GM19023 (cell line): ENCODE data around the gene ALDH1L1.
"Not testable (repeated sequence)": the region's sequence is repeated elsewhere in the genome, so short reads cannot be mapped to it uniquely, and the experiment has no call there.

Experiments
- ATAC-seq: cut with Tn5 transposase; IDR thresholded peaks from one replicate; pipeline ENCODE4 v1.9.1; 2021; ENCODE audit warnings: mild to moderate bottlenecking, moderate library complexity; ENCODE audit not compliant: unreplicated experiment

The ALDH1L1 gene

GRCh38 chr3:126108676-126109050 is 71.7 kb downstream of the ALDH1L1 start:
- ATAC-seq = no peak

DNA sequence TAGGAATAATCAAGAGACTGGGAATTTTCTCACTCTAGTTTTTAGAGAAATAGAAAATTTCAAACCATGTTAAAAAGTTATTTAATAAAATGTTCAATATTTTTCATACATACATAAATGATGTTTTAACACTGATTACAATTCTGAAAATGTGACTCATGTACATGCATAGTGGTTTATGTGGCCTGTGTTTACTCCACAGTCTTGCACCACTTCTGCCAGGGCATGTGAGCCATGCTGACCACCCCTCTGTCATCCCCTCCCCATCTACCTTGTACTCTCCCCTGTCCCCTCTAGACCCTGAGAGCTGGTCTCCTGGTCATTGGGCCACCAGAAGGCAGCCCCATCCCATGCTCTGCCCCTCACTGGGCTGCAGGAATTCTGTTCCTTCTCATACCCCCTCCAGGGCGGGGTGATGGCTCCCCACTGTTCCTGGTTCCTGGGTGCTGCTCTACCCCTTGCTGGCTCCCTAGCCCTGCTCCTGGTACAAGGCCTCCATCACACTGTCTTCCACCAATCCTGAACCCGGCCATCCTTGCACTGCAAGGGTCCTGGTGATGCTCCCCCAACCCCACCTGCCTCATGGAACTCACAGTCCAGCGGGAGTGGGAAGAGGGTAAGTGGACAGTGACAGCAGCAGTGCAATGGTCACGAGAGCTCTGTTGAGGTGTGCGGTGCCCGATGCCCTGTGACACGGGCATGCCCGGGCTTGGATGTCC is 72.3 kb downstream of the ALDH1L1 start:
- no peak for ATAC-seq

DNA sequence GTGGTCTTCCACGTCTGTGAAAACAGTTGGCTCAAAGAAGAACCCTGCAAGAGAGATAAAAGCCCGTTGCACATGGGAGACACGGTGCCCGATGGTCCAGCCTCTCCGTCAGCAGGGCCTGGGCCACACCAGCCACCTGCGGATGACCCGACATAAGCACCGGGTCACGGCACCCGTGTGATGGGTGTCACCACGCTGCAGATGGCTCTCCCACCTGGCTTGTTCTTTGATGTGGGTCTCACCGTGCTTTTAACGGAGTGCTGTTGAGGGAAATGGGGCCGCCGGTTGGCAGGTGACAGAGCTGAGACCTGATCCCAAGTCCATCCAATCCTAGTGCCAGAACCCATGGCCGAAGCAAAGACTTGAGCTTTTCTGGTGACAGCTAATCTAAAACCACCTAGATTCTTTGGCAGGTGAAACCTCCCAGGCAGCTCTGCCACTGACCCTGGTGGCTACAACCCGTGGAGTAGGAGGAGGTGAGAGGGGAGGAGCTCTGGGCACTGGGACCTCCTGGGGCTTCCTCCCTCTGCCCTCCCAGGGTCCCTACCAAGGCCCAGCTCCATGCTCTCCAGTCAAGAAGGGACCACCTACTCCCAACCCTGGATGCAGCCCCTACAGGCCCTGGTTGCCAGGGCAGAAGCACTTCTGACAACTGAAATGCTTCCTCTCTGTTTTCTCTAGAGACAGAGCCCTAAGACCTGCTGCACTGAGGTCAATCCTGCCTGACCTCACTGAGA is 73.0 kb downstream of the ALDH1L1 start:
- ATAC-seq = no peak

GRCh38 chr3:126106336-126107202 is 73.8 kb downstream of the ALDH1L1 start:
- no peak for ATAC-seq

DNA sequence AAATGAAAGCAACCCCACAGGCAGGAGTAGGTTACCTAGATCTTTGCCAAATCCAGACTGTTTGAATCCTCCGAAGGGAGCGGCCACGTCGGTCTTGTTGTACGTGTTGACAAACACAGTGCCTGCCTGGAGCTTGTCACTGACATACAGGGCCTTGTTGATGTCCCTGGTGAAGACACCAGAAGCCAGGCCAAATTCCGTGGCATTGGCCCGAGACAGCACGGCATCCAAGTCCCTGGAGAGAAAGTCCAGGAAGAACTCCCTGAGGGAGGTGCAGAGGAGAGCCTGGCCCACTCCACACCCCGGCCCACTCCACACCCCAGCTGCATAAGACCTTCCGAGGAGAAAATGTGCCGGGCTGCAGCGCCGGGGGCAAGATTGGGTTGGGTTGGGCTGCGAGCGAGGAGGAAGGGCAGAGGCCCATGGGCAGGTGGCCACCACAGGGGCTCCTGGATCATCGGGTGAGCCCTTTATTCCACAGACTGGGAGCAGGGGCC is 74.6 kb downstream of the ALDH1L1 start:
- no peak for ATAC-seq

DNA sequence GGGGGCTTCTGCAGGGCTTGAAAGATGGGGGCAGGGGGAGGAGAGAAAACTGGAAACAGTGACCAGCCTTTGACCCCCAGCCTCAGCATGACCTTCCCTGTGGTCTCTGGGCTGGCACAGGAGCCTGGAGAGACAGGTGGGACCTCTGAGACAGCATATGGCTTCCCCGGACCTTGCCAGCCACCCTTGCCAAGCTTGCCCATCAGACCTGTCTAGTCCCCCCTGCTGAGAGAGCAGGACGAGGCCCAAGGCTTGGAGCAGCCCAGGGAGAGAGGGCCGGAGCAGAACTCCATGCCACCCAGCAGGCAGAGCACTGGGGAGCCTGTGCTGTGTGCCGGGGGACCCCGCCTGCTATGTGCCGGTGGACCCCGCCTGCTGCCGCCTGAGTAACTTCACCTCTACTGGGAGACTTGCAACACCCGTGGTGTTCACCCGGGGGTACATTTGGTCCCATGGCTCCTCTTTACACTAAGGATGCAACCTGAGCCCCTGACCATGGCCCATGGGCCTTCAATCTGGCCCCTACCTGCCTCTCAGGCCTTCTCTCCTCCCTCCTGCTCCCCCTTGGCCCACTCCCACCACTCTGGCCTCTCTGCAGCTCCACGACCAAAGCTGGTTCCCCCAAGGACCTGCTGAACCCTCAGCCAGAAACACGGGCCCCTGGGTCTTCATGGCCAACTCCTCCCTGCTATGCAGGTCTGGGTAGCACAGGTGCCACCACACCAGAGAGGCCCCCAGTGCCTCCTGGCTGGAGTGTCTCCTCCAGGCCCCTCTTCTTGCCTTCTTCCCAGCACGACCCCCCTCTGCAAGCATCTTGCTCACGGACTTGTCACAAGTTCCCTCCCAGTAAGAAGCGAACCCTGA is 75.4 kb downstream of the ALDH1L1 start:
- no peak for ATAC-seq

- ATAC-seq = no peak
Observed at GRCh38 chr3:126104028-126104635, 76.3 kb downstream of the ALDH1L1 start.

- ATAC-seq = no peak
Observed at GRCh38 chr3:126103121-126104027, 77.0 kb downstream of the ALDH1L1 start.

DNA sequence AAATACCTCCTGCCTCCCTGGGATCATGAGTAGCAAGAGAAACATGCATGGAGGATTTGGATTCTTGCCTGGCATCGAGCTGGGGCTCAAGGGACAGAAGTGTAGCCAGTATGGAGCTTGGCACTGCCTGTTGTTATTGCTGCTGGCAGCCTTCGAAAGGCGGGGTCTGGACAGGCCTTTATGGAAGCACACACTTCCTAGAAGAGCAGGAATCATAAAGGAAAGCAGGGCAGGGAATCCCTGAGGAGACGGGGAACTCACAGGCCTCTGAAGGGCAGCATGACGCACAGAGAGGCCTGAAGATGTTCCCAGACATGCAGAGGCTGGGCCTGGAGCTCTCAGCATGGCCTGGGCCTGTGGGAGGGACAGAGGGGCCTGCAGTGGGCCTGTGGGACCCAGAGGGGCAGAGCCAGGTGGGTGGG is 77.8 kb downstream of the ALDH1L1 start:
- no peak for ATAC-seq

- no peak for ATAC-seq
Observed at GRCh38 chr3:126102011-126102410, 78.4 kb downstream of the ALDH1L1 start.

DNA sequence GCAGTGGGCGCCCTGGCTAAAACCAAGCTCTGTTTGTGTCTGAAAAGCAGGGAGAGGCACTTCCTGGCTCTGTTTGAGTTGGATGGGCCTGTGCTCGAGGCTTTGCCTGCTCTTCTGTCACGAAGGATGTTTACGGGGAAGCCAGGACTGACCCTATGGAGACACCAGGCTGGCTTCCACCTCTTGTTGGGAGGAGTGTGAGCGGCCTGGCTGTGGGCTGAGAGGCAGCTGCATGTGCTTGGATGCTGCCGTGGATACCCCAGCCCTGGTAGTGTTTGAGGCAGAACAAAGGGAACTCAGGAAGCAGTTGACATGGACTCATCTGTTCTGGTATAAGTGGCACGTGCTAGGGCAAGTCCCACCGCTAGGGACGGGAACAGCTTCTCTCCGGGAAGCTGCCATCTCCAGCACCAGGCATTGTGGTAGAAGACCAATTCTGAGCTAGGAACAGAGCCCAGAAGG is 78.8 kb downstream of the ALDH1L1 start:
- ATAC-seq = no peak

DNA sequence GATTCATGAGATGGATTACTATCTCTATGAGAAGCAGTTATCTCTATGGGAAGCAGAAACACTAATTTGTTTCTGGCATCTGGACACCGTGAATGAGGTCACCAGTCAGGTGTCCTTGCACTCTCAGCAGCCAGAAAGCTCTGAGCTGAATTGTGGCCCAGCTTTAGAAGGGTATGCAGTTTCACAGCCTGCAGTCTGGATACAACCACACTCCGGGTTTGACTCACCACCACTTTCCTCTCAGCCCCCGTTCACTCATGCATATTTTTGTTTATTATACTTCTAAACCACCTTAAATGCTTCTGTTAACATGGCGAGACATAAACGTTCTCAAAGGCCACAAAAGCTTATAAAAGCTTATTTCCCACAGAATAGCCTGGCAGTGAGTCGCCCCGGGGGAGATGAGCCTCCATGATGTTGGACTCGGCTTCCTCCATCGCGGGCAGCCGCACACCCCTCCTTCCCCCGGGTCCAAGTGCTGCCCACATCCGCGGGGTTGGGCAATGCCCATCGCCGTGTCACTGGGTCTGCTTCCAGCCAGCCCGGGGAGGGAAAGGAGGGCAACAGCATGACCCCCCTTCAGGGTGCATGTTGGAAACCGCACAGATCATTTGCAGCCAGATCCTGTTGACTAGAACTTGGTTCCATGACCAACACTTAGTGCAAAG is 79.6 kb downstream of the ALDH1L1 start:
- no peak for ATAC-seq

DNA sequence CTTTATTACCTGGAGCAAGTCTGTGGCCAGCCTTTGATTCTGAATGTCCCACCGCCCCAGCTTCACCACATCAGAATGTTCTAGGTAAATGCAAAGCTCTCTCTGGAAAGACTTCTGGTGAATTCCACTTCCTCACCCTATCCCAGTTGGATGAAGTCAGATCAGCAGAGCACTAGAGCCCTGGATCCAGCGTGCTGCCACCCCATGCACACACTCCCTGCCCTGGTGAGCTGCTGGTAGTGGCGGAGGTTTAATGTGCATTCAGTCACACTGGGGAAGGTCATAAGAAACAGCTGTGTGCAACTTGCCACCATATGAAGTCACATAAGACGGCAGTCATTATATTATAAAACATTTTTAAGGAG is 80.1 kb downstream of the ALDH1L1 start:
- ATAC-seq = no peak

DNA sequence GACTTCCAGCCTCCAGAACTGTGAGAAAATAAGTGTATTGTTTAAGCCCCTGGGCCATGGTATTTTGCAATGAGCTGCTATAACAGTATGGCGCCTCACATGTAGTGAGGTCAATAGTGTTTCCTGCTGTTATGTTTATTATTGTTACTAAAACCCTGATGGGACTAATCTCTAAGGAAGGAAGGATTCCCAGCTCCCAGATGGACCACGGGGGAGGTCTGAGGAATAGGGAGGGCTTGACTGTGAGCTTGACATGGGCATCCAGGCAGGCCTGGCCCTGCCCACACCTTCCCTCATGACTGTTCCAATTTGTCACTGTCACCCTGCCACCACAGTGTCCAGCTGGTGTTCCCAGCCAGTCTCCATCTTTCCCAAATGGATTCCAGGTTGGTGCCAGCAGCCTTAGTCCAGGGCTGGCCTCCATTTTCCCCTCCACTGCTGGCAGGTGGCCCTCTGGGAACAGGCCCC is 82.0 kb downstream of the ALDH1L1 start:
- ATAC-seq = no peak

GRCh38 chr3:126097801-126098200 is 82.6 kb downstream of the ALDH1L1 start:
- no peak for ATAC-seq

GRCh38 chr3:126096274-126096673 is 84.1 kb downstream of the ALDH1L1 start:
- ATAC-seq = not testable (repeated sequence)

- ATAC-seq = not testable (repeated sequence)
Observed at GRCh38 chr3:126092128-126092527, 88.3 kb downstream of the ALDH1L1 start.

DNA sequence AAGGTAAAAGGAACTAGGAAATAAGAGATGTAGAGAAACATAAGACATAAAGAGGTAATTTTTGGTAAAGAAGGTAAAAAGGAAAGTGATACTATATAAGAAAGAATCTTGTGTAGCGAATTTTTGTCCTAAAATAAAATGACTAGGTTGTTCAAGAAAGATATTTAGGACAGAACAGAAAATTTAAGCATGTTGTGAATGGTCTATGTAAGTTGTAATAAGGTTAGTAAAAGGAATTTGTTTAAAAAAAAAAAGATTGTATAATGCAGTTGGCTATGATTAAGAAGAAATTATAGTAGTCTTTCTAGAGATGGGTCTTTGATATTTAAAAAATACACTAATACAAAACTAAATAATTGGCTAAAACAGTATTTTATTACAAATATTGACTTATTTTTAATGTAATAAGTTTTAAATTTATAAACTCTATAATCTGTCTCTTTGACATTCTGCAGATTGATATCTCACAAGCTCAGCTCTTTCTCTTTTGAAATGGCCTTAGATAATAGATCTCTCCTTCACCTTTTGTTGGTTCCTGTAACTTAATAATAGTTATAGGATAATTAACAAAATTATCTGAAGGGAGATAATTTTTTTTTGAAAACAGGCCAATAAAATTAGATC is 92.7 kb downstream of the ALDH1L1 start:
- no peak for ATAC-seq
